Endothelial cell of umbilical vein (primary cell): ENCODE measurements around the gene SDC1. TPM values are rescaled to one million over a fixed set of nuclear protein-coding genes. Genes with fewer than 3 reads are reported as not detected.

Experiments used
- BruUV-seq: library from RNA; stranded (reverse); fragments of 400-500 nt; replicated peaks from 2 replicates; lab custom pipeline; 2021; lab: Mats Ljungman, UMichigan
- CTCF ChIA-PET: fragments of 300-600, 350-600 bp; sonication (Branson Sonifier 250); formaldehyde crosslinking; loops from one replicate; lab custom pipeline; 2021; ENCODE audit warnings: antibody characterized with exemption, inconsistent platforms; lab: Charles Lee
- POLR2A ChIA-PET: fragments of 300-600, 350-600 bp; sonication (Branson Sonifier 250); formaldehyde crosslinking; loops from one replicate; lab custom pipeline; 2021; ENCODE audit warnings: antibody characterized with exemption, inconsistent platforms; lab: Charles Lee
- DNase-seq: peaks from one replicate; pipeline ENCODE4 v3.0.0-alpha.2; 2011; ENCODE audit warnings: low read depth, low spot score
- FAIRE-seq: peaks from 2 replicates; lab custom pipeline; 2011; peaks lifted over from hg19 to GRCh38; lab: Jason Lieb, UNC
- H2AFZ ChIP-seq: 2 replicates; pipeline ENCODE4 v1.6.0; 2012; ENCODE audit warnings: low read depth, low read length, control low read depth, inconsistent platforms
- H3K27ac ChIP-seq: 2 replicates; pipeline ENCODE4 v1.5.1; 2011; ENCODE audit warnings: low read depth, mild to moderate bottlenecking, control low read depth, low read length, moderate library complexity; ENCODE audit not compliant: insufficient read depth
- H3K27me3 ChIP-seq, 2 experiments: 2 replicates each; pipeline versions ENCODE4 v1.6.0 to v1.6.1; 2011; ENCODE audit warnings: low read length in 2 of 2, mixed read lengths in 1 of 2; ENCODE audit not compliant: control insufficient read depth in 2 of 2, insufficient read depth in 2 of 2
- H3K36me3 ChIP-seq, 2 experiments: 2 replicates in 1 of 2; 3 replicates in 1 of 2; pipeline ENCODE4 v1.5.1; 2011; ENCODE audit warnings: low read length in 2 of 2, mild to moderate bottlenecking in 1 of 2, moderate library complexity in 1 of 2; ENCODE audit not compliant: control insufficient read depth in 2 of 2, insufficient read depth in 2 of 2; ENCODE audit errors: extremely low read depth in 1 of 2
- H3K4me1 ChIP-seq: 3 replicates; pipeline ENCODE4 v1.5.1; 2011; ENCODE audit warnings: mild to moderate bottlenecking, low read length; ENCODE audit not compliant: control insufficient read depth, insufficient read depth; ENCODE audit errors: extremely low read depth
- H3K4me2 ChIP-seq: 2 replicates; pipeline ENCODE4 v1.6.1; 2011; ENCODE audit warnings: low read length, control low read depth, mixed read lengths; ENCODE audit not compliant: insufficient read depth
- H3K4me3 ChIP-seq, 3 experiments: fragments of 200-600 bp in 1 of 3; sonication (generic), shearing (Covaris generic) in 1 of 3; replicated peaks in 1 of 3; 2 replicates each; pipeline ENCODE4 v1.5.1; 2011 to 2016; ENCODE audit warnings: control low read depth in 3 of 3, low read length in 3 of 3, mild to moderate bottlenecking in 2 of 3, inconsistent platforms in 1 of 3, low read depth in 1 of 3, moderate library complexity in 1 of 3; ENCODE audit not compliant: insufficient read depth in 1 of 3
- H3K79me2 ChIP-seq: 2 replicates; pipeline ENCODE4 v1.6.0; 2012; ENCODE audit warnings: low read length, inconsistent platforms; ENCODE audit not compliant: control insufficient read depth, insufficient read depth
- H3K9ac ChIP-seq: replicated peaks from 2 replicates; pipeline ENCODE3; 2011; ENCODE audit warnings: low read length, control low read depth; ENCODE audit not compliant: insufficient read depth; ENCODE audit errors: extremely low read depth
- H3K9me1 ChIP-seq: replicated peaks from 3 replicates; pipeline ENCODE4 v1.6.0; 2011; ENCODE audit warnings: mild to moderate bottlenecking, low read length; ENCODE audit not compliant: control insufficient read depth, insufficient read depth; ENCODE audit errors: extremely low read depth
- H3K9me3 ChIP-seq: replicated peaks from 2 replicates; pipeline ENCODE4 v1.5.1; 2012; ENCODE audit warnings: low read length, inconsistent platforms; ENCODE audit not compliant: control insufficient read depth, insufficient read depth
- H4K20me1 ChIP-seq: replicated peaks from 2 replicates; pipeline ENCODE3; 2011; ENCODE audit warnings: mild to moderate bottlenecking, low read length; ENCODE audit not compliant: control insufficient read depth, insufficient read depth; ENCODE audit errors: extremely low read depth
- CTCF ChIP-seq, 2 donors: IDR thresholded peaks; 1 replicate in 1 of 2; 2 replicates in 1 of 2; pipeline ENCODE4 v1.5.1; 2011; ENCODE audit warnings: low read length in 2 of 2, mild to moderate bottlenecking in 2 of 2, moderate library complexity in 2 of 2, control low read depth in 1 of 2, inconsistent platforms in 1 of 2, low read depth in 1 of 2; ENCODE audit not compliant: insufficient read depth in 1 of 2; ENCODE audit errors: extremely low read depth in 1 of 2
- EZH2 ChIP-seq: IDR thresholded peaks from 2 replicates; pipeline ENCODE4 v1.6.1; 2012; ENCODE audit warnings: borderline replicate concordance, low read depth, mild to moderate bottlenecking, moderate library complexity, low read length, inconsistent platforms; ENCODE audit not compliant: severe bottlenecking
- MAX ChIP-seq: IDR thresholded peaks from 2 replicates; pipeline ENCODE4 v1.6.1; 2011; ENCODE audit not compliant: insufficient read depth, insufficient read length
- MYC ChIP-seq: IDR thresholded peaks from one replicate; pipeline ENCODE4 v1.6.1; 2011; ENCODE audit warnings: mild to moderate bottlenecking, low read depth, low read length
- dilution Hi-C: fragments of 300-500 bp; cut with MboI; formaldehyde crosslinking; loops from one replicate; pipeline ENCODE4 v1.15.0; 2019; ENCODE audit warnings: low sequenced_read_pairs; ENCODE audit not compliant: extremely low pct_ligation_motif_present
- intact Hi-C: fragments of 100-400 bp; cut with micrococcal nuclease; formaldehyde crosslinking; loops from one replicate; pipeline ENCODE4 v1.10.0; 2022
- polyA plus RNA-seq, 4 experiments: library from polyadenylated mRNA; depleted of rRNA in 3 of 4; stranded (reverse) in 3 of 4; unstranded in 1 of 4; fragments of >200 nt; gene quantifications; 2 replicates each; pipeline versions ENCODE4 v1.2.1 to v1.2.3, GENCODE V29; 2011 to 2012; ENCODE audit warnings: missing spikeins in 1 of 4
- total RNA-seq: library from RNA; stranded (reverse); gene quantifications from 2 replicates; pipeline ENCODE4 v1.2.3, GENCODE V29; 2021

Gene SDC1
- total and polyA plus RNA-seq, 2 donors (not counting 3 experiments of a cell fraction or from before 2014, with no cell fraction given): 3.2 to 4.0 TPM

GRCh38 chr2:20225294-20226151, 593 bp upstream of the SDC1 start:
- DNase-seq: peak; percentile 60
- intact Hi-C loops: no loop called here
- peak; percentile 4 for FAIRE-seq

More at GRCh38 chr2:20225294-20226151, 593 bp upstream of the SDC1 start:
- Histone ChIP-seq H3K9me3 (no peaks in the 10 kb centered on the region), H4K20me1 (no peaks in the 10 kb centered on the region), H3K9me1 (no peaks in the 10 kb centered on the region), H3K27ac (no peak overlapping the region), H3K79me2 (no peaks in the 10 kb centered on the region), H3K4me2 (peak overlapping the region; percentile 50), H3K9ac (no peak overlapping the region), H3K36me3 (no peaks in the 10 kb centered on the region), H3K27me3 (peaks cover 6 to 15% of the 10 kb centered on the region in 2 experiments), H2AFZ (peak overlapping the region; percentile 75), H3K4me3 (peak overlapping the region; percentile 21 to 45 (median 45)), H3K4me1 (peaks cover 6% of the 10 kb centered on the region)
- dilution Hi-C loops: no loop called here
- ChIA-PET POLR2A (no interaction called here), CTCF (interaction anchor here (0.6 to 4.9 kb wide), 27 partner anchors 10 to 270 kb away, joined by 3 to 76 read pairs (median 4); no protein-coding TSS in a partner anchor)
- no TSS peak for BruUV-seq
- TF ChIP-seq MAX: no peak
- TF ChIP-seq EZH2: no peak
- TF ChIP-seq MYC: no peak
- TF ChIP-seq CTCF (IDR thresholded peaks at IDR 0.05; ENCODE audit: extremely low read depth in 1 of 2, insufficient read depth in 1 of 2, low read depth in 1 of 2, low read length in 2 of 2): peak; percentile 25 to 65
